Esophagus squamous epithelium (tissue), 5 donors: ENCODE results near the gene FGA. TPM values are rescaled to one million over a fixed set of nuclear protein-coding genes. Genes with fewer than 3 reads are reported as not detected.

ENCODE experiments used
- DNase-seq: peaks from one replicate; lab custom pipeline; 2025; lab: John Stamatoyannopoulos, UW
- H3K27ac ChIP-seq, 4 donors: fragments of 200-600 bp; sonication (generic); one replicate each; pipeline ENCODE4 v1.5.1; 2016 to 2019; ENCODE audit warnings: mild to moderate bottlenecking in 1 of 4
- H3K27me3 ChIP-seq, 4 donors: fragments of 200-600 bp; sonication (generic); 1 replicate in 3 of 4; 2 replicates in 1 of 4; pipeline versions ENCODE4 v1.5.1 to v1.6.0; 2017 to 2021; ENCODE audit warnings: antibody characterized with exemption in 1 of 4
- H3K36me3 ChIP-seq, 3 donors: fragments of 200-600 bp; sonication (generic); one replicate each; pipeline ENCODE4 v1.5.1; 2016 to 2019
- H3K4me1 ChIP-seq, 3 donors: fragments of 200-600 bp; sonication (generic); one replicate each; pipeline ENCODE4 v1.5.1; 2017 to 2019
- H3K4me3 ChIP-seq, 4 donors: fragments of 200-600 bp; sonication (generic); 1 replicate in 3 of 4; 2 replicates in 1 of 4; pipeline ENCODE4 v1.5.1; 2016 to 2019; ENCODE audit warnings: mild to moderate bottlenecking in 2 of 4, moderate library complexity in 1 of 4
- H3K9me3 ChIP-seq, 3 donors: fragments of 200-600 bp; sonication (generic); one replicate each; pipeline ENCODE4 v1.5.1; 2016 to 2019
- POLR2A ChIP-seq, 4 donors: fragments of 450-650 bp; IDR thresholded peaks; one replicate each; pipeline ENCODE4 v1.6.1; 2017; ENCODE audit warnings: antibody characterized with exemption in 4 of 4, mild to moderate bottlenecking in 4 of 4, moderate library complexity in 3 of 4
- WGBS, 2 donors: methylation state at CpG; one replicate each; pipeline ENCODE4 v1.1.5; 2018; 5-methylcytosine and 5-hydroxymethylcytosine counted together
- intact Hi-C: fragments of 100-400 bp; cut with DNase I; formaldehyde crosslinking; loops from one replicate; pipeline ENCODE4 v1.15.0; 2022
- total RNA-seq, 4 donors: library from RNA; depleted of rRNA; stranded (reverse); fragments of >200 nt; gene quantifications; one replicate each; pipeline ENCODE4 v1.1.0, GENCODE V29; 2016
- TF ChIP-seq, protein P1 (sequence below), 6 experiments: fragments of 450-650 bp in 4 of 6; fragments of 200-600 bp in 2 of 6; sonication (generic) in 2 of 6; IDR thresholded peaks; one replicate each; pipeline ENCODE4 v1.5.1; 2016 to 2019; ENCODE audit warnings: antibody characterized with exemption in 6 of 6, mild to moderate bottlenecking in 4 of 6, moderate library complexity in 4 of 6
- donor health status: DM: yes; HTN: yes; CAD: no.

Gene FGA
- total RNA-seq, 4 donors from 2014 or later = not detected

- no peak for DNase-seq
- TF ChIP-seq, protein P1, sequence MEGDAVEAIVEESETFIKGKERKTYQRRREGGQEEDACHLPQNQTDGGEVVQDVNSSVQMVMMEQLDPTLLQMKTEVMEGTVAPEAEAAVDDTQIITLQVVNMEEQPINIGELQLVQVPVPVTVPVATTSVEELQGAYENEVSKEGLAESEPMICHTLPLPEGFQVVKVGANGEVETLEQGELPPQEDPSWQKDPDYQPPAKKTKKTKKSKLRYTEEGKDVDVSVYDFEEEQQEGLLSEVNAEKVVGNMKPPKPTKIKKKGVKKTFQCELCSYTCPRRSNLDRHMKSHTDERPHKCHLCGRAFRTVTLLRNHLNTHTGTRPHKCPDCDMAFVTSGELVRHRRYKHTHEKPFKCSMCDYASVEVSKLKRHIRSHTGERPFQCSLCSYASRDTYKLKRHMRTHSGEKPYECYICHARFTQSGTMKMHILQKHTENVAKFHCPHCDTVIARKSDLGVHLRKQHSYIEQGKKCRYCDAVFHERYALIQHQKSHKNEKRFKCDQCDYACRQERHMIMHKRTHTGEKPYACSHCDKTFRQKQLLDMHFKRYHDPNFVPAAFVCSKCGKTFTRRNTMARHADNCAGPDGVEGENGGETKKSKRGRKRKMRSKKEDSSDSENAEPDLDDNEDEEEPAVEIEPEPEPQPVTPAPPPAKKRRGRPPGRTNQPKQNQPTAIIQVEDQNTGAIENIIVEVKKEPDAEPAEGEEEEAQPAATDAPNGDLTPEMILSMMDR (IDR thresholded peaks at IDR 0.05) = no peak
- TF ChIP-seq POLR2A (IDR thresholded peaks at IDR 0.05) = no peak
- Histone ChIP-seq H3K36me3 (no peaks in the 10 kb centered on the region), H3K4me3 (no peak overlapping the region), H3K27me3 (peaks cover 0 to 6% (median 0%) of the 10 kb centered on the region in 4 donors), H3K27ac (no peak overlapping the region), H3K9me3 (no peaks in the 10 kb centered on the region), H3K4me1 (no peaks in the 10 kb centered on the region)
- intact Hi-C loops = no loop called here
- WGBS, 2 donors = 81 to 95% methylated on average over 3 of the region's 3 CpGs
These were observed 18.1 kb upstream of the FGA start for GRCh38 chr4:154608361-154609252.

GRCh38 chr4:154606728-154607723 is 16.5 kb upstream of the FGA start:
- Histone ChIP-seq H3K9me3 (no peaks in the 10 kb centered on the region), H3K27me3 (peaks cover 0 to 6% (median 0%) of the 10 kb centered on the region in 4 donors), H3K4me3 (no peak overlapping the region), H3K27ac (no peak overlapping the region), H3K36me3 (no peaks in the 10 kb centered on the region), H3K4me1 (no peaks in the 10 kb centered on the region)
- intact Hi-C loops = no loop called here
- WGBS, 2 donors = 81 to 82% methylated on average over 6 of the region's 6 CpGs
- no peak for TF ChIP-seq POLR2A (IDR thresholded peaks at IDR 0.05)
- TF ChIP-seq, protein P1 (IDR thresholded peaks at IDR 0.05) = no peak
- DNase-seq = no peak

- 62 to 70% methylated on average over 4 of the region's 4 CpGs for WGBS, 2 donors
- H3K27ac ChIP-seq = no peak overlapping the region
- H3K27me3 ChIP-seq = peaks cover 0 to under 1% (median 0%) of the 10 kb centered on the region in 4 donors
These were observed 14.2 kb upstream of the FGA start for GRCh38 chr4:154604696-154605200.

GRCh38 chr4:154603033-154603943 is 12.7 kb upstream of the FGA start:
- H3K27me3 ChIP-seq = peaks cover 0 to 4% (median 0%) of the 10 kb centered on the region in 4 donors
- intact Hi-C loops = no loop called here
- TF ChIP-seq, protein P1 (IDR thresholded peaks at IDR 0.05) = no peak
- no peak for TF ChIP-seq POLR2A (IDR thresholded peaks at IDR 0.05)
- H3K9me3 ChIP-seq = no peaks in the 10 kb centered on the region
- no peak overlapping the region for H3K4me3 ChIP-seq
- no peaks in the 10 kb centered on the region for H3K4me1 ChIP-seq
- WGBS, 2 donors = 84 to 90% methylated on average over 6 of the region's 6 CpGs
- H3K27ac ChIP-seq = no peak overlapping the region
- H3K36me3 ChIP-seq = no peaks in the 10 kb centered on the region
- DNase-seq = no peak

More at GRCh38 chr4:154604696-154605200, 14.2 kb upstream of the FGA start:
- intact Hi-C loops = no loop called here
- Histone ChIP-seq H3K4me3 (no peak overlapping the region), H3K4me1 (no peaks in the 10 kb centered on the region), H3K9me3 (no peaks in the 10 kb centered on the region), H3K36me3 (no peaks in the 10 kb centered on the region)
- no peak for DNase-seq
- no peak for TF ChIP-seq POLR2A (IDR thresholded peaks at IDR 0.05)
- TF ChIP-seq, protein P1 (IDR thresholded peaks at IDR 0.05) = no peak
